ENCODE measurements around the gene RPUSD4.
A peak's percentile ranks its signal among the peaks of the same experiment; 100 is the strongest.
"Not testable (repeated sequence)": the region's sequence is repeated elsewhere in the genome, so short reads cannot be mapped to it uniquely, and the experiment has no call there.

RPUSD4 gene, protein sequence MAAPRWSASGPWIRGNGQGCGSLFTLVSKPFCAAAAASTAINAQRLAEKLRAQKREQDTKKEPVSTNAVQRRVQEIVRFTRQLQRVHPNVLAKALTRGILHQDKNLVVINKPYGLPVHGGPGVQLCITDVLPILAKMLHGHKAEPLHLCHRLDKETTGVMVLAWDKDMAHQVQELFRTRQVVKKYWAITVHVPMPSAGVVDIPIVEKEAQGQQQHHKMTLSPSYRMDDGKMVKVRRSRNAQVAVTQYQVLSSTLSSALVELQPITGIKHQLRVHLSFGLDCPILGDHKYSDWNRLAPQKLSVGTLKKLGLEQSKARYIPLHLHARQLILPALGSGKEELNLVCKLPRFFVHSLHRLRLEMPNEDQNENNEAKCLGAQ

DNA sequence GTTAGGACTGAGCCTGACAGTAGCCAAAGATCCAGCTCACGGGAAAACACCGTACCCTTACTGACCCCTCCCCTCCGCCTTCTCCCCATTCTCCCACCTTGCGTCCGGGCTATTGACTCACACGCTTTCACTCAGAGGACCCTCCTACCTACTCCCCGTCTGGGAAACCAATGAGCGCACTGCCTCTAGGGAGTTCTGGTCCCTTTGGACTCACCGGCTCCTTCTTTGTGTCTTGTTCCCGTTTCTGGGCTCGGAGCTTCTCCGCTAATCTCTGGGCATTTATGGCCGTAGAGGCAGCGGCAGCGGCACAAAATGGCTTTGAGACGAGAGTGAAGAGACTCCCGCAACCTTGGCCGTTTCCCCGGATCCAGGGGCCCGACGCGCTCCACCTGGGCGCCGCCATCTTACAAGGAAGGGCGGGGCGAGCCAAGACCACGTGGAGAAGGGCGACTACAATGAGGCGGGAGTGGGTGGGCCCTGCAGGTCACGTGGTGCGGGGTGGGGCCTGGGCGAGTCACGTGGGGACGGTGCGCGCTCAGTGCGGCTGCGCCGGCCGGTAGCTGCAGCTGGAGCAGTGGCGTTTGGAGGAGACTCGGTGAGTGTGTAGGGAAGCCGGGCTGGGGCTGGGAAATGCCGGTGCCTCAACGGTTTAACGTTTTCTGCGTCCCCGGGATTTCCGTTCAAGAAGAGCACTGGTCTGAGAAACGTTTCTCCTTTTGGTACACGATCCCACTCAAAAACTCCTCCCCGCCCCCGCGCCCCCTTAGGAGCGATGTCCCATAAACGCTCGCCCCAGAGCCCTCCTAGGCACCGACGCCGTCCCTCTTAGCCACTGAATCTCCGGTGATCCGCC lies at the start of gene RPUSD4, which contains the start of gene FAM118B:
Gene RPUSD4 (minus strand): TSS at position 415 of the 853 bp plus-strand sequence. CDS start 12 bp downstream, at position 403.
Gene FAM118B (plus strand): TSS at position 547 of the 853 bp plus-strand sequence. CDS start 23,220 bp downstream, outside the sequence.
- DNase-seq (ENCODE audit: low read depth in 2 of 2) = peak; percentile 97 to 98

DNA sequence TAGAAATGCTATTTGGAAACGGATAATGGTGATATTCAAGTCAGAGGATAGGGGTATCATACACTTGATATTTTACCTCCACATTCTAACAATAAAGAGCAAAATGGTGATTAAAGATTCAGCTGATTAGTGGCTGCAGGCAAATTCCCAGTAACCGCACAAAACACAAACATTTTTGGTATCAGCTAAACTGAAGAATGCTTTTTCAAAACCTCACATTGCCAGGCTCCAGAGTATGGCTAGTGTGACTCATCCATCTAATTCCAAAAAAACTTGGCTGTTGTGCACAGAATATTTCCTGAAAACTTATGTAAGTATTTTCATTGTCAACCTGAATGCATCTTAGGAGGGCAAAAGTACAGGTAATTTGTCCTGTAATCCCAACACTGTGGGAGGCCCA lies 46.3 kb upstream of the RPUSD4 start:
- no peak for DNase-seq (ENCODE audit: low read depth in 2 of 2)

DNA sequence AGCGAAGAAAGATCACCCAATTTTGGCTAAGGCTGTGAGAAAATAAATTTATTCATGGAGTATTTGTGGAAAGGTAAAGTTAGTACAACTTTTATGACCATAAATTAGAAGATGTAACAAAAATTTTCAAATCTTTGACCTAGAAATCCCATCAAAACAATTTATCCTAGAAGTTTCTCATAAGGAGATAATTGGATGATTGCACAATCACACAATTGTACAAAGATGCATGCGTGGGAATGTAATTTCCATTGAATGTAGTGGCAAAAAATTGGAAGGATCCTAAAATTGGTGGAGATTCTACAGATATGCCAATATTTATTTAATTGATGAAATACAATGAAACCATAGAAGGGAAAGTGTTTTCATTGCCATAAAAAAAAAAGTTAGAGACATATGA lies 45.7 kb upstream of the RPUSD4 start:
- DNase-seq (ENCODE audit: low read depth in 2 of 2) = no peak

DNA sequence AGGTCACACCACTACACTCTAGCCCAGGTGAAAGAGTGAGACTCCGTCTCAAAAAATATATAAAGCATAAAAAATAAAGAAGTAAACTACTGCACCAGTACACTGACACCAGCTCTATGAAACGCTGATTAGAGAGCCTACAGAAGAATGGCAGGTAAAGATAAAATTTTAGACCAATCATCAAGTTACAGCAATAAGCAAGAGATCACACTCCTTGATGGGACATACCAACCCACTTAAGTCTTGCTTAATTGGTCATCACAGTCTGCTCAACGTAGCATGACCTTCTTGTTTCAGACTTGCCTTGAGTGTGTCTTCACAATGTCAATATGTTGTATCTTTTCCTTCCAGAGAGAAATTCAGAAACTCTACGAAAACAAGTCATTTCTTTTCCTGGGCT lies 44.8 kb upstream of the RPUSD4 start:
- no peak for DNase-seq (ENCODE audit: low read depth in 2 of 2)

DNA sequence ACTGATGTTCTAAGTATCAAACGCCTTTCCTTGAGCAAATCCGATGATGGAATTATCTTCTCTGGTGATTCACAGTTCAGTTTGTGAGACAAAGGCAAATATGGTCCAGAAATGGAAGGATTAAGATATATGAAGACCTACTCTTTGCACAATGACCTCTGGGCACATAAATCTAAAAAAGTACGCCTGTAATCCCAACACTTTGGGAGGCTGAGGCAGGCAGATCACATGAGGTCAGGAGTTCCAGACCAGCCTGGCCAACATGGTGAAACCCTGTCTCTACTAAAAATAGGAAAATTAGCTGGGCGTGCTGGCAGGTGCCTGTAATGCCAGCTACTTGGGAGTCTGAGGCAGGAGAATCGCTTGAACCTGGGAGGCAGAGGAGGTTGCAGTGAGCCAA lies 44.1 kb upstream of the RPUSD4 start:
- DNase-seq (ENCODE audit: low read depth in 2 of 2) = not testable (repeated sequence)

DNA sequence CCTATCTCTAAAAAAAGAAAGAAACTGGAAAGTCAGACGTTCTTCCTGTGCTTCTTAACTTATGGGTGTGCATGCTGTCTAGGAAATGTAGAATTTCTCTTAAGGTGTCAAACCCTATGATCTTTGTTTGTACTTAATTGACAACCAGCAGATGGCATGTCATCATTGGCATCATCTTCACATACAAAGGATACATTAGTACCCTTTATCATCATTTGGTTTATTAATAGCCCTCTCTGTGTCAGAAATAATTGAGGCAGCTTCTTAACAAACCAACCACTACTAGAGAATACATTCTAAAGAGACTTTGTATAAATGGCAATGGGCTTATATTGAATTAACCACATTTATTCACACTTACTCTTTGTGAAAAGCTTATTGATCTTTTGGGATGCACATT lies 43.4 kb upstream of the RPUSD4 start:
- DNase-seq (ENCODE audit: low read depth in 2 of 2) = no peak

DNA sequence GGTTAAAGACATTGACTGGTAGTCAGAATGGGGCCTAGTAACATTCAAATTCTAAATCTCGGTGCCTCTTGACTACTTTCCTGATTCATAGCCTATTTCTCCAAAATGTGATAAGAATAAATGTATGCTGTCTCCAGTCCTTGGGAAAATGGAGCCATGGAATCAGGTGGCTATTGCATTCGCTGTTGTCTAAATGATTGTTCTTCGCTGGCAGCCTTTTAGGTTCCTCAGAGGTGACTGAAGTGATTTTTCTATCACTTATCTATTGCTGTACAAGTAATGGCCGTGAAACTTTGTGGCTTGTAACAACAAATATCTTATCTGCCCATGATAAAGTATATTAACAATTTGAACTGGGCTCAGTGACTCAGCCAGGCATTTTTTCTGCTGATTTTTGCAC lies 41.8 kb upstream of the RPUSD4 start:
- DNase-seq (ENCODE audit: low read depth in 2 of 2) = no peak

DNA sequence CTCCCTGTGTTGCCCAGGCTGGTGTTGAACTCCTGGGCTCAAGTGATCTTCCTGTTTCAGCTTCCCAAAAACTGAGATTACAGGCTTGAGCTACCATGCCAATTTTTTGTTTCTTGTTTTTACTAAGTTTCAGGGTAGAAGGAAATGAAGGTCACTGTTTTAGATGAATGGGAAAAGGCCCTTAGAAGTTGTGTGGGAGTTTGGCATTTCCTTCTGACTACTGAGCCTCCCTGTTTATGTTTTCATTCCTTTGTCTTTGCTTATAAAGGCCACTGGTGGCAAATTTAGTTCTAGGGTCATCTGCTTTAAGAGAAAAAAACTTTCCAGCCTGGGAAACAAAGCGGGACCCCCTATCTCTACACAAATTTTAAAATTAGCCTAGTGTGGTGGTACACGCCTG lies 35.2 kb upstream of the RPUSD4 start:
- no peak for DNase-seq (ENCODE audit: low read depth in 2 of 2)

DNA sequence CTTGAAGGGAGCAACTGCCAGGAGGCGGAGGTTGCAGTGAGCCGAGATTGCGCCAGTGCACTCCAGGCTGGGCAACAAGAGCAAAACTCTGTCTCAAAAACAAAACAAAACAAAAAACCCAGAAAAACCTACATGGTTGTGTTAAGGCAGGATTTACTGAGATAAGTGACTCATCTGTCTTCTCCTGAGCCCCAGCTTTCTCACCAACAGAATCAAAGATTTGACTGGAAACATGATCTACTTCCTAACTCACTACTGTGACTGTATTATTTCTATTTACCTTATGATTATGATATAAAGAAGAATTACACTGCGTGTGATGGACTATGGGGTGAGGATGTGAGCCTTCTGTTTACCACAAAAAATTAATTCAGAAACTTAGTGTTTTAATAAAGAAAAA lies 21.9 kb upstream of the RPUSD4 start:
- DNase-seq (ENCODE audit: low read depth in 2 of 2) = no peak

DNA sequence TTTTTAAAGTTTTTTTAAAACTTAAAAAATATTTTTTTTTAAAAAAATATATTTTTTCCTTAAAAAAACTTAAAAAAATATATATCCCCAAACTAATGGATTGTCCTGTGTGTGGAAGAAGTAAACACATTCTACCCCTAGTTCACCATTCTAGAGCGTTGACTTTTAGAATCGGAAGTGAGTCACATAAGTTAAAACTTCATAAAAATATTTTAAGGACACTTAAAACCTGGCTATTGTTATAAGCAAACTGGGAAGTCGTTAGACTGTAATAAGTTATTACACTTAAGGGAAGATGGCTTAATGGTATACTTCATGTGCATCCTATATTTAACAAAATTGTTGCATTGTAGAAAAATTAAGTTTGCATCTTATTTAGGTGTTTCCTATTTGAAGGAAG lies 21.2 kb upstream of the RPUSD4 start:
- DNase-seq (ENCODE audit: low read depth in 2 of 2) = no peak

DNA sequence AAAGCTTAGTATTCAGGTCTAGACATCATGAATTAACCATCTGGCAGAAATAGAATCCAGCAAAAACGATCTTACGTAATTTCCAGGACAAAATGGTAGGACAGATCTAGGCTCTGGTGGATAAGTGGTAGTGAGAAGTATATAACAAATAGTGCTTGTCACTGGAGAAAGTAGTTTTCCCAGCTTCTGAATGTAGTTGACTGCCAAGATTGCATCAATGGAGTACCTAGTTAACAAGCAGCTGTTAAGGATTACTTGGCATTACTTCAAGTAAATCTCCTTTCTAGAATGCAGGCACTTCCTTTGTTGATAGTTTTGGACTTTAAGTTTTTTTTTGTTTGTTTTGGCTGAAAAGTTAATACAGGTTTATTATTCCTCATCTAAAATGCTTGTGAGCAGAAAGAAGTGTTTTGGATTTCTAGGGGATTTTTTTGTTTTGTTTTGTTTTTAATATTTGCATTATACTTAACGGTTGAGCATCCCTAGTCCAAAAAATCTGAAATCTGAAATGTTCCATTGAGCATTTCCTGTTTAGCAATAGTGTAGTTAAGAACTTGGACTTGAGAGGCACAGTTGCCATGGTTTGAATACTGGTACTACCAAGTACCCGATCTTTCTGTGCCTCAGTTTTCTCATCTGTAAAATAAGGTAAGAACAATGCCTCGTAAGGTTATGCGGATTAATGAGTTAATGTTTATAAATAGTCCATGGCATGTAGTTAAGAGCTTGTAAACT lies 20.4 kb upstream of the RPUSD4 start:
- no peak for DNase-seq (ENCODE audit: low read depth in 2 of 2)

DNA sequence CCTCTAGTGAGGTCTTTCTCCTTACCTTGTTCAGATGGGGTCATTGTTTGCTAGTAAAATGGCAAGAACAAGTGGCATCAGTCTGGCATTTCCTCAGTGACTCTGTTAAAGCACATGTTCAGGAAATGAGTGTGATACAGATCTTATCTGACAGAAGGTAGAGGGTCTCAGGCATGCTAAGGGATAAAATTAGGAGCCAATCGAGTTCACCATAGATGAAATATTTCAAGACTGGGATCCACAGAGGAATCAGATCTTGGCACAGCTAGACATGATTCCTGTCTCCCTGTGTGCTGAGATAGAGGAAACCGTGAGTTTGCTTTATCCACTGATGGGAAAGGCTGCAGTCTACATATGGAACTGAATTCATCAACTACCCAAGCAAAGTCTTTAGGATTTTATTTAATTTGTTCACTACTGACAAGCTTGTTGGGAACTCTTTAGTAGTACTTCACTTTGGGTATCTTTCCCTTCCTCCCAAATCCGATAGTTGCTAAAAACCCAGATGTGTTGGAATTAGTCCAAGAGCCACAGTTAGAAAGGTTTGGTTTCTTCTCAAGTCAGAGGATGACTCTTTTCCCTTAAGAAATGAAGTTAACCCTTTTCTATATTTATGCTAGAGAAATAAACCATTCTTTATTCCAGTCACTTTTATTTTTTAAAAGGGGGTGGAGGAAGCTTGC lies 18.5 kb upstream of the RPUSD4 start:
- no peak for DNase-seq (ENCODE audit: low read depth in 2 of 2)

DNA sequence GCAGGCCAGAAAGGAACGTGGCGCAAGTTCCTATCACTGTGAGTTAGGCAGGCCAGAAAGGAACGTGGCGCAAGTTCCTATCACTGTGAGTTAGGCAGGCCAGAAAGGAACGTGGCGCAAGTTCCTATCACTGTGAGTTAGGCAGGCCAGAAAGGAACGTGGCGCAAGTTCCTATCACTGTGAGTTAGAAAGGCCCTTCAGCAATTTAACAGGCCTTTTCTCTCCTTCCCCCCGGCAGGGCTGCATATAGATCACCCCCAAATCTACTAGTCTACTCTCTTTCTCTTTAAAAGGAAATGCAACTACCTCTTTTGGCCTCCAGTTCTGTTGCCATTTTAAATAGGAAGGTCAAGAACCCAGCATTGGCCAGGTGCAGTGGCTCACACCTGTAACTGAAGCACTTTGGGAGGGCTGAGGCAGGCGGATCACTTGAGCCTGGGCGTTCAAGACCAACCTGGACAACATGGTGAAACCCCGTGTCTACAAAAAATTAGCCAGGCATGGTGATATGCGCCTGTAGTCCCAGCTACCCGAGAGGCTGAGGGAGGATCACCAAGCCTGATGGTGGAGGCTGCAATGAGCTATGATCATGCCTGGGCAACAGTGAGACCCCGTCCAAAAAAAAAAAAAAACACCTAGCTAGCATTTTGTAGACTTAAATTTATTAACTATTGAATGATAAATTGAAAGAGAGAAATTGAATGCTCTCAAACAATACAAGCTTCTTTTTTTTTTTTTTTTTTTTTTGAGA lies 15.1 kb upstream of the RPUSD4 start:
- no peak for DNase-seq (ENCODE audit: low read depth in 2 of 2)

DNA sequence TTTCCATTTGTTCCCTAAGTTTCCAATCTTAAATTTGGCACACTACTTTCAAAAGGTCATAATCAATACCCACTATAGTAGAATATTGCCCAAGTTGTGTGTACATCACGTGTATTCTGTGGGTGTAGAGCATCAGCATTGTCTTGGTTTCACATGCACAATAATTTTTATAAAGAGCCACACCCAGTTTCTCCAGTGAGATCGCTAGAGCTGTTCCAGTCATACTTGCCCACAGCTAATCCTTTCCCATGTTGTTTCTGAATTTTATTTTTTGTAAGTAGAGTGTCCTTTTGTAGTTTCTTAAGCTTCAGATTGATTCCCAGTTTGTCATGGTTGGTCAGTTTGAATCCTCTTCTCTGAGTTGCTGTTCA lies 13.8 kb upstream of the RPUSD4 start:
- no peak for DNase-seq (ENCODE audit: low read depth in 2 of 2)

DNA sequence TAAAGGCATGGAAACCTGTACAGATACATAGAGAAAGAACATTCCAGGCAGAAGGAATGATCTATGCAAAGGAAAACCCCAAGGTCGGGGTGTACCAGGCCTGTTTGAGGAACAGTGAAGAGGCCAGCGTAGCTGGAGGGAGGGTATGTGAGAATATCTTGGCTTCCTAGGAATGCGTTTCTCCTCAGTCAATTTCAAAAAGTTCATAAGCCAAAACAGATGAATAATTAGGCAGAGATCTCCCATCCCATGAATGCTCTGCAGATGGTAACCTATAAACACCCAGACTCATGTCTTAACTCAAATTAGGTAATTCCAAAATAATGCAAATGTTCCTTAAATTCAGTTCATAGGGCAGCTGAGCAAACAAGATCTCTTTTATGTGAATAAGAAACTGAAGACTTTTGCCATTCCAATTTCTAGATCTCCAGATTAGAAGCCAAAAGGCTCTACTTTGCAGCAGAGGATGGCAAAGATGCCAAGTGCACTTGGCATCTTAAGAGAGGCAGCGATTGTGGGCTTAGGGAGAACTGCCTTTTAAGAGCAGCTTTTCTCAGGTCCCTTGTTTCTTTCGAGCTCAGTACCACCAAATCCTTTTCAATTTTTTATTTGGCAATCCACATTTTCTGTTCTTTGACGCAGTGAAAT lies 13.3 kb upstream of the RPUSD4 start:
- no peak for DNase-seq (ENCODE audit: low read depth in 2 of 2)

DNA sequence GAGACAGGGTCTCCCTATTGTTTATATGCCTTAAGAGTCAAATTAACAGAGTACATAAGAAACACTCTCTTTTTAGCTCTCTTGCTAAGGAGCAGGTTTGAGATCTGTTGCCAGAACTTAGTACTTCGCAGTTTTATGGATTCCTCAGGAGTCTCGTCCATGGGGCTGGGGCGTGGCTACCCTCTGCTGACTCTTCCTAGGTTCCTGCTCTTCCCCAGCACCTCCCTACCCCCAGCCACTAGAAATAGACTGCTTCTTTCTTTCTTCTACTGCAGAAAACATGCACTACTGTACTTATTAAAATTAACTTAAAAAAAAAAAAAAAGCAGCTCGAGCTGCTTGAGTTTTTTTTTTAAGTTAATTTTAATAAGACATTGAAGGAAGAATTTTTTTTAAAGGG lies 8.1 kb upstream of the RPUSD4 start:
- no peak for DNase-seq (ENCODE audit: low read depth in 2 of 2)

DNA sequence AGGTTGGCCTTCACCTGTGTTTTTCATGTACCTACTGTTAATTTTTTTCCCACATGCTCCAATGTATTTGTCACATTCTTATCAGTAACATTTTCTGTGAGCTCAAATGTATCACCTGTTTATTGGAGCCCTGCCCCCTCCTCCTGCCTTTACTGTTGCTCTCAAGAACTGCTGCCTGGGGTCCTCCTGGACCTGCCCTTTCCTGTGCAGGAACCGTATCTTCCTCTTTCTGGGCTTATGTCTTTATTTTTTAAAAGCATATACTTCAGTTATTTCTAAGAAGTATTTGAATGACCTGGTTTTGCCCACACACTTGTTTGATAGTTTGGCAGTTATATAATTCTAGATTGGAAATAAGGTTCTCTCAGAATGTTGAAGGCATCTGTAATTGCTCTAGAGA lies 6.0 kb upstream of the RPUSD4 start:
- no peak for DNase-seq (ENCODE audit: low read depth in 2 of 2)

DNA sequence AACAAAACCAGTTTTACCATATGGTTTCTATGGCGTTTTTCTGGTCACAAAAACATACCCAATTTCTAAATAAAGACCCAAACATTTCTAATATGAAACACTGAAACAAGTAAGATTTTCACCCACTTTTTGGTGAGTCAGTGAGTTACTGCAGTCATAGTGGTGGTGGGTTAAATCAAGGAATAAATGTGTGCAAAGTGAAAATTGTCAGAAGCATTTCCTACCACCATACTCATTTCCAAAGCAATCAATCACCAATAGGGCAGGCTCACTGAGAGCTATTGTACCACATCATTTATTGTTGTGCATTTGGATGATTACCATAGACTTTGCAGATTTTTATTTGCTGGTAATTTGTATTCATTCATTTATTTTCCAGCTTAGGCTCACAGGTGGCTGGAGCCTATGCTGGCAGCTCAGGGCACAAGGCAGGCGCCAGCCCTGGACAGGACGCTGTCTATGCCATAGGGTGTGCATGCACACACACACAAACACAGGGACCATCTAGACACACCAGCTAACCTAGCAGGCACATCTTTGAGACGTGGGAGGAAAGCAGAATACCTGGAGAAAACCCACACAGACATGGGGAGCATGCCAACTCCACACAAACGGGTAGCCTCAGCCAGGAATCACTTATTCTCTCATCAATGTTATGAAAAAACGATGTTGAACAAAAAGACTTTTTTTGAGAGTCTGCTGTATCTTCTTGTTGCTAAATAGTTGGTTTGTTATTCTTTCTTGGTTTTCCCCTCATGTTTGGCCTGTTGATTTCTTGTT lies 5.3 kb upstream of the RPUSD4 start:
- no peak for DNase-seq (ENCODE audit: low read depth in 2 of 2)

DNA sequence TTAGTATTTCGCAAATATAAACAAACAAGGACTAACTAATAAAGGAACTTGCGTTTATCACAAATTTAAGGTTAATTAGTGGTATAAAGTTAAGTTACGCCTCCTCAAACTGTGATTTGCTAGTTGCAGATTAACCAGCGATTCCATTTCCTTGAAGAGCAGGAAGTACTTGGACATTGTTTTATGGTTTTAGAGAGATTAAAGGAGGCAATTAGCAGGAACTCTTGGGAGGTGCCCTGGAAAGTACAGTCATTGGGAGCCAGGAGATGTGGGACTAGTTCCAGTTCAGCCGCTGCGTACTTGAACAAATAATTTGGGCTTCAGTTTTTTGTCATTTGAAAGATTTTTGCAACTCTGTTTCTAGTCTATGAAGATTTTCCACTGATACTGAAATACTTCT lies 3.4 kb upstream of the RPUSD4 start:
- DNase-seq (ENCODE audit: low read depth in 2 of 2) = no peak

DNA sequence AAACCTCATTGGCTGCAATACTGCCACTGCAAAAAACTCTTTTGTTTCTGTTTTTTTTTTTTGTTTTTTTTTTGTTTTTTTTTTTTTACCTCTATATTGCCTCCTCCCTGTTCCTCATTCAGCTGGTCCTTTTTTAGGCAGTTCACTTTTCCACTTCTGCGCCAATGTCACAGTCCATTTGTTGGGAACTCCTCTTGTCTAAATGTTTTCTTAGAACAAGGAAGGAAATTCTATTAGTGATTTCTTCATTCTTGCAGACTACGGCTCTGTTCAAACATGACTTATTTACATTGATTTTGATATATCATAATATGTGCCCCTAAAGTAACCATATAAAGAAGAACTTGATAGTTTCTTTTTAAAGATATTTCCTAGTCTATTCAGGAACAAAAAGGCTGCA lies 3.0 kb upstream of the RPUSD4 start:
- no peak for DNase-seq (ENCODE audit: low read depth in 2 of 2)
